Measurements from ENCODE around the gene UBXN10. TPM values are rescaled to one million over a fixed set of nuclear protein-coding genes. Genes with fewer than 3 reads are reported as not detected.

Gene UBXN10, protein sequence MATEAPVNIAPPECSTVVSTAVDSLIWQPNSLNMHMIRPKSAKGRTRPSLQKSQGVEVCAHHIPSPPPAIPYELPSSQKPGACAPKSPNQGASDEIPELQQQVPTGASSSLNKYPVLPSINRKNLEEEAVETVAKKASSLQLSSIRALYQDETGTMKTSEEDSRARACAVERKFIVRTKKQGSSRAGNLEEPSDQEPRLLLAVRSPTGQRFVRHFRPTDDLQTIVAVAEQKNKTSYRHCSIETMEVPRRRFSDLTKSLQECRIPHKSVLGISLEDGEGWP
- total RNA-seq: 0.04 TPM

DNA sequence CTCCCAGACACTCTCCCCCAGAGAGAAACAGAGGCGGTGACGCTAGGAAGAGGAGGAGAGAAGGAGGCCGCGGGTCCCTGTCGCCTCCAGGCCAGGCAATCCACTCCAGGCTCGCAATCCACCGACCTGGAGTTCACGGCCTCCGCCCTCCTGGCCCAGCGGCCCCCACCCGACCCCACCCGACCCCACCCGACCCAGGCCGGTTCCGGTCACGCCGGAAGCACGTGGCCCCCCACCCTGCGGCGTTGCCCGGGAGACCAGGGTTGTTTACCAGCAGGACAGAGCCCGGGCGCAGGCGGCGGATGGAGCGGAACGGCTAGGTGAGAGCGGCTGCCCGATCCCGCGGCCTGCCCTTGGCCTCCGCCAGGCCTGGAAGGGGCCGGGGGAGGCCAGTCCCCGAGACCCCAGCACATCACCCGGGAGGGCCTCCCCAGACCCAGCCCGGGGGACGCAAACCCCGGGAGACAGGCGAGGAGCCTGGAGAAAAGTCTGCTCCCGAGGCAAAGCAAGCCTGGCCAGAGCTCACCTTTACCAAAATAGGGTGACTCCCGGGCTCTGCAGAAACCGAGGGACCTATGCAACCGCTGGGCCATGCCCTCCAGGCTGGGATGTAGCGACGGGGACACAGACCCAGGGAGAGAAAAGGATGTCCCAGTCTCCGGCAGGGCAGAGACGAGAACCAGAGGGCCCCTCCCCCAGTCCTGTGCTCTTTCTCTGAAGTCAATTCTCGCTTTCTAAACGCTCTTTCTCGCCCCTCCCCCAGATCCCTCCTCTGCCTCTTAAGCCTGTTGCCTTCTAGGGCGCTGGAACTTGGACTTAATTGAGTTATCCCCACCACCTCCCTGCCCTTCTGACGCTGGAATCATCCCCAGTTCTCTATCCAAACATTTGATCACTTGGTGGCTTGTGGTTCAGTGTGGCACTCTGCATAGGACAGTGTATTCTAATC lies at the start of gene UBXN10, which contains the start of gene PLA2G2C:
TSS of gene UBXN10 (plus strand) at position 263 of the 949 bp plus-strand sequence. CDS start 4,466 bp downstream, outside the sequence.
TSS of gene PLA2G2C (minus strand) at position 685 of the 949 bp plus-strand sequence. CDS start 9,155 bp downstream, outside the sequence.
- peak; percentile 42 for ATAC-seq

GRCh38 chr1:20136249-20136648 lies 49.6 kb upstream of the UBXN10 start:
- ATAC-seq: no peak

GRCh38 chr1:20137055-20137454 lies 48.8 kb upstream of the UBXN10 start:
- peak; percentile 76 for ATAC-seq

DNA sequence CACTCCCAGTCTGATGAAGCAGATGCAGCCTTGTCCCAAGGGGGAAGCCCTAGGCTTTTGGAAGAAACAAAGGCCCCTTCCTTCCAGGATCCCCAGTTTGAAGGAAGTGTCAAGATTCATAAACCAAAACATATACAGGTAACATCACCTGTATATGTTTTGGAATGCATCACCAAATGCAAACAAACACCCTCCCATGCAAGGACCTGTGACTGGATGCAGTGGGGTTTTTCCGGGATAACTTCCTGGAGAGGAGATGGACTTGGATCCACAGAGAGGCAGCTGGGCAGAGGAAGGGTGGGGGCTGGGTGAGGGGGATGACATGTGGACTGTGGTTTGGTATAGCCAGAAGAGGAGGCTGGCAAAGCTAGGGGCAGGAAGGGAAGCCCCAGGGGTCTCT lies 48.3 kb upstream of the UBXN10 start:
- no peak for ATAC-seq

DNA sequence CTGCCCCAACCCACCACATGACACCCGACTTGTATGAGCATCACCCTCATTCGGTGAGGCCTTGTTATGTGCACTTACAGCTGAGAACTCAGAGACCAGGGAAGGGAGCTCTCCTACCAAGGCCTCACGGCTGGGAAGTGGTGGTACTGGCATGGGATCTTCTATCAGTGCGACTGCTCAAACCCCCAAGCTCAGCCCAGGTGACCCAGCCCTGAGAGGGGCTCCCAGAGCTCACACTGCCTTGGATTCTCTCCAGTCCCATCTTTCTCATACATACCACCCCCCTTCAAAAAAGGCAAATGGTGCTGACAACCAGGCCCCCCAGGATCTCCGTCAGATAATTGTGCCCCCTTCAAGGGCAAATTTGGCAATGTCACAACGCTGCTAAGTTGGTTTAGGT lies 47.5 kb upstream of the UBXN10 start:
- no peak for ATAC-seq

GRCh38 chr1:20138961-20139550 lies 46.8 kb upstream of the UBXN10 start, which contains the start of gene PLA2G2F:
TSS of gene PLA2G2F (plus strand) at chr1:20139323. CDS start at chr1:20139428, 105 bp downstream.
- ATAC-seq: no peak

DNA sequence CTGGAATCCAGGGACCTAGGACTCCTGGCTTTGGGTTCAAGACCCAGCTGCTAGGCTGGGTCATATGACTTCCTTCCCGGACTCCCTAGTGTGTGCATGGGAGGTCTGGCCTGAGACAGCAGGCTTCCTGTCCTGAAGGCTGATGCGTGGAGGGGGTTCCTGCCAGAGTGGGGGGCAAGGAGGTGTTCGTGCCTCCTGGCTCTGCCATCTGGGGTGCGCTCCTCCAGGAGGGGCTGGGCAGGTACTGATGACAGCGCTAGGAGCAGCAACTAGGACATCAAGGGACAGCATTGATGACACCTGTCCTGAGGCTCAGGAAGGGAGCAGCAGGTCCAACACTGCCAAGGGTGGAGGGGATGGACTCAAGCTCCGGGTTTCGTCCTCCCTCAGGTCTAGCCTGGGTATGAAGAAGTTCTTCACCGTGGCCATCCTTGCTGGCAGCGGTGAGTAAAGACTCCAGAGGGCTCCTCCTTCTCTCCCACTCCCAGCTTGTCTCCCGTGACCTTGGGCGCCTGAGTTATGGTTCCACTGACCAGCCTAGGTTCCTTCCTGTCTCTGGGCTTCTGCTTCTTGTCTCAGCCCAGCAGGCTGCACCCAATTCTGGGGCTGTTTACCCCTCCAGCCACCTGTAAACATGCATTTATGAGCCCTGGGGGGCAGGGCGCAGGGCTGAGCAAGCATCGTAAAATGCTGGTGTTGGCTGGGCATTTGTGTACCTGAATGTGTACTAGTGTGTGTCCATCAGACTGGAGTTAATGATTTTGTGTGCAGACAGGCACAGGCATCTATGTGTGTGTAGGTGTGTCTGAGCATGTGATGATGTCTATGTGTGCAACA lies 45.9 kb upstream of the UBXN10 start:
- no peak for ATAC-seq

GRCh38 chr1:20141001-20141400 lies 44.9 kb upstream of the UBXN10 start:
- no peak for ATAC-seq

DNA sequence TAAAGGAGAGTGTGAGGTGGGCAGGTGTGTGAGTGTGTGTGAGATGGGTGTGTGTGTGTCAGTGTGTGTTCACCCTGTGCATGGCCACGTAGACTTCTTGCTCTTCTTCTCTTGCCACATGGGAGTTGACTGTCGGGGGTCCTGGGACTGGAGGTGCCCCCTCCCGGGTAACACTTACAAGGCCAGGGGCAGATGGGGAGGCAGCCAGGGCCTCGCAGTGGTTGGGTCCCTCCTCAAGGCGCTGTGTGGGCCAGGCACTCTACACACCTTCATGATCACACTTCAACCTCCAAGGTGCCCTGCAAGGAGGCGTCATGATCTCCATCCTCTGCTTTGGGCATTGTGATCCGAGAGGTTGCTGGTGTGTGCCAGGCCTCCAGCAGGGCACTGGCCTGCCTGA lies 44.4 kb upstream of the UBXN10 start:
- ATAC-seq: no peak

DNA sequence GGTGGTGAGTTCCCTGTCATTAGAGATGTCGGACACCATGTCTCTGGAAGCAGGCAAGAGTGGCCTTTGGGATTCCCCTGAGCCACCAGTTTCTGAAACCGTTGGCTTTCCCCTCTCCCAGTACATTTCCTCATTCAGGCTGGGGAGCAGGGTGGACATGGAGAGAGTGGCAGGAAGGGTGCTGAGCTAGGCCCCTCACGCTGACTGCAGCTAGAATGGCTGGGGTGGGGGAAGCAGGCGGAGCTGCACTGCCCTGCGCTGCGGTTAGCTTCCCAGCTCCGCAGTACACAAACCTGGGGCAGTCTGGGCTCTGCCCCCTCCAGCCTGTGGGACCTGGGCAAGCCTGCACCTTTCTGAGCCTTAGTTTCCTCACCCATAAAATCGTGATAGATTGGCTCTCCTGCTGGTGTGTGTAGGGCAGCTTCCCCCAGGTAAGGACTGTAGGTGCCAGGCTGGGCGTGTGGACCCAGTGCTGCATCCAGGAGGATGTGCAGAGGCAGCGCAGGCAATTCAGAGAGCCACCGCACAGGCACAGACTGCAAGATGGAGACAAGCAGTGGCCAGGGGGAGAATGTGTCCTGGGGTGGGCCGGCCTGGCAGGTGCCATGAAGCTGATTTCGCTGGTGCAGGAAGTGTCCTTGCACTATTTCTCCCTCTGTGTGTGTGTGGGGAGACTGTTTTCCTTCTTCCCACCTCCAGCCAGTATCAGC lies 43.7 kb upstream of the UBXN10 start:
- ATAC-seq: no peak

- ATAC-seq: no peak
Measured at GRCh38 chr1:20143318-20143717, 42.6 kb upstream of the UBXN10 start.

DNA sequence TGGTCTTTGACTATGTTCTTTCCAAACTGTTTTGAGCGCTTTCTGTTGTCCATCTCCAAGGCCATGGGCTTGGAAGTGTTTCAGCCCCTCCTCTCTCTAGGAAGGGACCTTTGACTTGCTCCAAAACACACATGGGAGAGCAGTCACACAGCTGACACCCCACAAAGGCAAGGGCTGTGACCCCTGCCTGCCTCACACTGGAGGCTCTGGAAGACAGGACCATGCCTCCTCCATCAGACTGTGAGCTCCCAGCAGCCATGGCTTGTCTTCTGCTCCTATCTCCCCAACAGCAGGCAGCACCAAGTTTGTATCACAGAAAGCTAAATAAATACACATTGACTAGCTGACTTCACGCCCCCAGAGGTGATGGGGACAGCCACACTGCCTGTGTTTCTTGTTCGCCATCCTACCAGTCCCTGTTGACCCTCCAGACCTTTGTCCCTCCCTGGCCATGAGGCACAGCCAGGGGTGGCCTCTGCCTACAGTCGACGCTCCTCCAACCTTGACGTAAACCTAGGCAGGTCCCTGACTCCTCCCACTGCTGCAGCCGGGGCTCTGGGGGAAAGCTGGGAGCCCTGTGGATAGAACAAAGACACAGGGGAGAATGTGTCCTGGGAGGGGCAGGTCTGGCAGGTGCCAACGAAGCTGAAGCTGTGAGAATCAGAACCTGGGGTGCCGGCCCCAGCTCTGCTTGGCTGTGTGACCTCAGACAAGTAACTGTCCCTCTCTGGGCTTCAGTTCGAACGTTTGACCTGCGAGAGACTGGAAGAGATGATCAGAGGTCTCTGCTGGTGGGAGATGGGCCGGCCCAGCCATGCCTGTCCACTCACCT lies 41.9 kb upstream of the UBXN10 start:
- ATAC-seq: no peak

GRCh38 chr1:20147846-20148570 lies 37.9 kb upstream of the UBXN10 start:
- no peak for ATAC-seq

- ATAC-seq: no peak
Measured at GRCh38 chr1:20148571-20149500, 37.1 kb upstream of the UBXN10 start.

- ATAC-seq: no peak
Measured at GRCh38 chr1:20149601-20150325, 36.1 kb upstream of the UBXN10 start.

DNA sequence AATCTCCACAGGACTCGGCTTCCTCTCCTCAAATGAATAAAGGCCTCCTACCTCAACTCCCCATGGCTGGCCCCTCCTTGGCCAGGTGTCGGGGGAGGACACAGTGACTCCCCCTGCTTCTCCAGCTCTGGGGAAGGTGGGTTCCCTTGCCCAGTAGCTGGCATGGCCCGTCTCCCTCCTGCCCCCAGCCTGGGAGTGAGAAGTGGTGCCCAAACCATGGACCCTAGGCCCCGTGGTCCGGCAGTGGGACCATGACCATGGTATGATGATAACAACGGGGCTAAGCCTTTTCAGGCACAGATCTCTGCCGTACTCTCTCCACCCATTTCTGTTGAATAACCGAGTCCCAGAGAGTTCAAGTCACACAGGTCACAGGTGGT lies 35.6 kb upstream of the UBXN10 start:
- ATAC-seq: no peak

GRCh38 chr1:20150969-20151368 lies 34.9 kb upstream of the UBXN10 start:
- ATAC-seq: no peak
